ENCODE measurements around the gene PWWP2B.

- TF ChIP-seq, protein P1, sequence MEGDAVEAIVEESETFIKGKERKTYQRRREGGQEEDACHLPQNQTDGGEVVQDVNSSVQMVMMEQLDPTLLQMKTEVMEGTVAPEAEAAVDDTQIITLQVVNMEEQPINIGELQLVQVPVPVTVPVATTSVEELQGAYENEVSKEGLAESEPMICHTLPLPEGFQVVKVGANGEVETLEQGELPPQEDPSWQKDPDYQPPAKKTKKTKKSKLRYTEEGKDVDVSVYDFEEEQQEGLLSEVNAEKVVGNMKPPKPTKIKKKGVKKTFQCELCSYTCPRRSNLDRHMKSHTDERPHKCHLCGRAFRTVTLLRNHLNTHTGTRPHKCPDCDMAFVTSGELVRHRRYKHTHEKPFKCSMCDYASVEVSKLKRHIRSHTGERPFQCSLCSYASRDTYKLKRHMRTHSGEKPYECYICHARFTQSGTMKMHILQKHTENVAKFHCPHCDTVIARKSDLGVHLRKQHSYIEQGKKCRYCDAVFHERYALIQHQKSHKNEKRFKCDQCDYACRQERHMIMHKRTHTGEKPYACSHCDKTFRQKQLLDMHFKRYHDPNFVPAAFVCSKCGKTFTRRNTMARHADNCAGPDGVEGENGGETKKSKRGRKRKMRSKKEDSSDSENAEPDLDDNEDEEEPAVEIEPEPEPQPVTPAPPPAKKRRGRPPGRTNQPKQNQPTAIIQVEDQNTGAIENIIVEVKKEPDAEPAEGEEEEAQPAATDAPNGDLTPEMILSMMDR (IDR thresholded peaks at IDR 0.05; ENCODE audit: insufficient read depth, low read length, poor library complexity, severe bottlenecking) = no peak
- no peak for TF ChIP-seq EZH2phosphoT487 (conservative IDR thresholded peaks at IDR 0.05; ENCODE audit: low read length)
Observed at GRCh38 chr10:132366499-132366898, 30.5 kb upstream of the PWWP2B start.

Data from SU-DHL-6 (cell line).